NCI-H510A (cell line): ENCODE results near the gene PRKAR2A.
"Not testable (repeated sequence)": the region's sequence is repeated elsewhere in the genome, so short reads cannot be mapped to it uniquely, and the experiment has no call there.

ENCODE experiments used
- DNase-seq: peaks from one replicate; lab custom pipeline; 2025; lab: John Stamatoyannopoulos, UW

PRKAR2A gene

GRCh38 chr3:48725185-48725855 is 122.4 kb downstream of the PRKAR2A start:
- not testable (repeated sequence) for DNase-seq

- DNase-seq = no peak
These were observed 123.9 kb downstream of the PRKAR2A start for GRCh38 chr3:48723725-48724124.

DNA sequence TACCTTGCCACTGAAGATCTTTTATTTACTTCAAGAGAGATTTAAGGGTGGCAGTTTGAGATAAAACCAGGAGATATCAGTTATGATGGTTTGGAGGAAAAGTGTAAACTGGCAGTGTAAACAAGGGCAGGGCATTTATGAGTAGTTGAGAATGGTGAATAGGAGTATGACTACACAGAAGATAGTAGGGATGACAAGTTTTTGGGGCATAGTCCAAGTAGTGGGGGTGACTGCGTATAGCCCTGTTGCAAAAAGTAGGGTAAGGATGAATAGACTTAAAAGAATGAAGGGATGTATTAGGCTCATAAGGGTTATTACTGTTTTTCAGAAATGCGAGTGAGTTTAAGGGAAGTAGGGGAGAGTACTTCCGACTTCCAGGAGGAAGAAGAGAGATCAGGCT is 124.4 kb downstream of the PRKAR2A start:
- not testable (repeated sequence) for DNase-seq

DNA sequence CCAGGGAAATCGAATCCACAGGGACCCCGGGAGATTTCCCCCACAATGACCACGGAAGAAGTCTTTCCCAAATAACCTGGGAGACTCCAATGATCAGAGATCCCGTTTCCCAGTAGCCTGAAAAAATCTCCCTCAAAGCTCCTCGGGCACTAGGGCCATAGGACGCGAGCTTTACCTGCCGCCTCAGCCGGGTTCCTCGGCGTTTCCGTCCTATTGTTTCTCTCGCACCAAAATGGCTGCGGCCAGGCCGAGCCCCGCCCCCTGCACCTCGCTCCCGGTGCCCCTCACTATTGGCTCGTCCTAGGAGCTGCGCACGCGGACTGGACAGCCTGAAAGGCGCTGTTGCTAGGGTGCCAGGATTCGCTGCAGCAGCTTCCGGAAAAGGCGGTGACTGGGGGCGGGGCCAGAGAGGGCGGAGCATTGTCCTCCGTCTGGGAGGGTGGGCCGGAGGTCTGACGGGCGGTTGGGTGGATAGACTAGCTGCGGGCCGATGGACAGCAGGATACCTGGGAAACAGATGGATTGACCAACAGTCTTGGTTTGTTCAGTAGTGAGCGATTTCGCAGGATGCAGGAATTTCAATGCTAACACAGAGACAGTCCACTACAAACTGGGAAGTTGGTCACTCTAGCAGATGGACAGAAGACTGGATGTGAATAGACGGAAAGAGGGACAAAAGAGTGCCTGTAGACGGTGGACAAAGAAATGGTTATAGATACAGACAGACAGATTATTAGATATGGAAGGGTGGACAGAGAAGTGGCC is 130.5 kb downstream of the PRKAR2A start, which contains the start of gene IP6K2:
Gene IP6K2, minus strand, starts transcription at position 240 of the 765 bp plus-strand sequence. CDS start 21,930 bp downstream, outside the sequence.
- peak; percentile 90 for DNase-seq

DNA sequence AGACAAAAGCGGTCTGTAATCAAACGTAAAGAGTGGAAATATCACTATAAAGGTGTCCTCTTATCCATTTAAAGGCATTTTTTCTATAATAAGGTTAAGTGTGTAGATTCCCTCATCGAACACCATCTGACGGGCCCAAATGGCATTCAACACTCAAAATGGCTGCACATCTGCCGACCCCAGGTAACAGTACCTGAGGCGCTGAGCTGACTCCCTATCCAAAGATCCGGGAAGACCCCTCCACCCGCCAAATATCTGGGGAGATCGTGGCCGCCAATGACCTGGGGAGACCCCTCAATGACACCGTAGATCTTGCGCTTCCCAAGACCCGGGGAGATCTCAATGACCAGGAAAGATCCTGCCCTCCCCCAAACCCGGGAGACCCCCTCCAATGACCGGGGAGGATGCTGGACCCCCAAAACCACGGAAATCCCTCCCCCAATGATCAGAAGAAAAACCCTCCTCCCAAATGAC is 131.1 kb downstream of the PRKAR2A start:
- DNase-seq = no peak

- no peak for DNase-seq
These were observed 132.4 kb downstream of the PRKAR2A start for GRCh38 chr3:48715174-48715800.

- DNase-seq = no peak
These were observed 135.9 kb downstream of the PRKAR2A start for GRCh38 chr3:48711727-48712126.

GRCh38 chr3:48709051-48709461 is 138.6 kb downstream of the PRKAR2A start:
- no peak for DNase-seq

GRCh38 chr3:48708481-48708889 is 139.2 kb downstream of the PRKAR2A start:
- no peak for DNase-seq

DNA sequence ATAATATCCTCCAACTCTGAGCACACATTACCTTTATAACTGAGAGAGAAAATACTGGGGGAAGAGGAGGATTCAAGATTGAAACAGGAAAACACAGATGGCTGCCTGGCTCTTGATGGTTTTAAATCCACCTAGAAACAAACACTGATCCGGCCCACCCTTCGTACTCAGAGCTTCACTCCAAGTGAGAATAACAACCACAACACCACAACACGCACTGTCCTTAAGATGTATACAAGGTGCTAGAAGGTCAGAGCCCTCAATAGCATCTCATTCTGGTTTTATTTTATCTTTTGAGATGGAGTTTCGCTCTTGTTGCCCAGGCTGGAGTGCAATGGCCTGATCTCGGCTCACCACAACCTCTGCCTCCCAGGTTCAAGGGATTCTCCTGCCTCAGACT is 140.5 kb downstream of the PRKAR2A start:
- no peak for DNase-seq

DNA sequence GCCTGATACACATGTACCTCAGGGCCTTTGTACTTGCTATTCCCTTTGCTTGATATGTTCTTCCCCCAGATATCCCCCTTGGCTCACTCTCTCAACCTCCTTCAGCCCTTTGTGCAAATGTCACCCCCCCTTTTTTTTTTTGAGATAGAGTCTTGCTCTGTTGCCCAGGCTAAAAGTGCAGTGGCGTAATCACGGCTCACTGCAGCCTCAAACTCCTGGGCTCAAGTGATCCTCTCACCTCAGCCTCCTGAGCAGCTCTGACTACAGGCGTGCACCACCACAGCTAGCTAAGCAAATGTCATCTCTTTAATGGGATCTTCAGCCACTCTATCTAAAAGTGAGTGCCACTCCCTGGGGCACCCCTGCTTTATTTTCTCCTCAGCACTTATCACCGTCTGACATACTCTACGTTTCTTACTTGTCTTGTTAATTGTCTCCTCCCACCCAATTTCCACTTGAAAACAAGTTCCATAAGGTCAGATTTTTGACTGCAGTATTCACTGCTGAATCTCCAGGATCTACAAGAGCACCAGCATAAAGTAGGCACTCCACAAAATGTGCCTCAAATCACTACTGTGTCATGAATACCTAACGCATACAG is 145.3 kb downstream of the PRKAR2A start:
- no peak for DNase-seq

GRCh38 chr3:48700731-48701405 is 146.8 kb downstream of the PRKAR2A start:
- no peak for DNase-seq

GRCh38 chr3:48698891-48699290 is 148.8 kb downstream of the PRKAR2A start:
- no peak for DNase-seq

DNA sequence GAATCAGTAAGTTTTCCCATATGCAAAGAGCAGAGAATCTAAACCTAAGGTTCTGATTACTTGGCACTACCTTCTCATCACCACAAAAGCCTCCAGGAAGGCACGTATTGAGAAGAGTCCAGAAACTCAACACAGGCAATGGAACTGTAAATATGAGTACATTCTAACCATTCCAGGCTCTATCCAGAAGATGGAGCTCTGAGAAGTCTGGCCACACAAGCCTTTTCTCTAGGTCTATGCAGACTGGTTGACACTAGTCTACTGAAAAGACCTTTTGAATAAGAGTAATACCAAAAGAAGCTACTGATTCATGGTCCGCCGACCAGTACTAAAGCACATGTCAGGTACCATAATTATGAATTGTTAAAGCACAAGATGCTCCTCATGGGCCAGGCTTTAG is 149.7 kb downstream of the PRKAR2A start:
- DNase-seq = no peak

- no peak for DNase-seq
These were observed 151.1 kb downstream of the PRKAR2A start for GRCh38 chr3:48696601-48697000.
